ENCODE measurements around the gene MAMLD1.

MAMLD1 gene

DNA sequence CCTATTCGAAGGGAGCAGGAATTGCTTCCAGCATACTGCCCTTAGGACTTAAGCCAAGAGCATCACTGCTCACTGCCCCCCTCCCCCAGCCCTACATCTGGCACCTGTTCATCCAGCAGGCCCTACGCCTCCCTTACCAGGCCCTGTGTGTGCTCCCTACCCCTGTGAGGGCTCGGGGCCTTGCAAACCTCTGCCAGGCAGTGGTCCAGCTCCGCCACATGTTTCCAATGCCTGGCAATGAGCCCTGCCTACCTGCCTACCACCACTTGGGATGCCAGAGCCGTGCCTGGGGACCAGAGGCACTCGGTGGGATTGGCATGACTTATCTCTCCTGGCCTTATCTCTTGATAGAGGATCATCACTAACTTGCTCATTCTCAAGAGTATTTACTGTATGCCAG is 177.8 kb downstream of the MAMLD1 start:
- no peak for DNase-seq

DNA sequence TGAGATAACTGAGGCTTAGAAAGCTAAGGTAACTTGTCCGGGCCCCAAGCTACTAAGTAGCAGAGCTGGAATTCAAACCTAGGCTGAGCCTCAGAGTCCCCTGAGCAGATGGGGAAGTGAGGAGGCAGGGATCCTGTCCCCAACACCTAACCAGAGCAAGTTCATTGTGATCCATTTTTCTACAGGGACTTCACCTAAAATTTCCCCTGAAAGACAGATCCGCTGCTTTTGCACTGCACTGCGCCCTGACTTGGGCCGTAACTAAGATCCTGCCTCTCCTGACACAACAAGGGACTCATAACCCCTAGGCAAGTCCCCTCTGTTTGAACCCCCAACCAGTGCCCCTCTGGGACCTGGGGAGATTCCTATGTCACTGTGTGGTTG is 179.7 kb downstream of the MAMLD1 start:
- DNase-seq, result no peak

- no peak for DNase-seq
These were observed 180.4 kb downstream of the MAMLD1 start for GRCh38 chrX:150543230-150544155.

DNA sequence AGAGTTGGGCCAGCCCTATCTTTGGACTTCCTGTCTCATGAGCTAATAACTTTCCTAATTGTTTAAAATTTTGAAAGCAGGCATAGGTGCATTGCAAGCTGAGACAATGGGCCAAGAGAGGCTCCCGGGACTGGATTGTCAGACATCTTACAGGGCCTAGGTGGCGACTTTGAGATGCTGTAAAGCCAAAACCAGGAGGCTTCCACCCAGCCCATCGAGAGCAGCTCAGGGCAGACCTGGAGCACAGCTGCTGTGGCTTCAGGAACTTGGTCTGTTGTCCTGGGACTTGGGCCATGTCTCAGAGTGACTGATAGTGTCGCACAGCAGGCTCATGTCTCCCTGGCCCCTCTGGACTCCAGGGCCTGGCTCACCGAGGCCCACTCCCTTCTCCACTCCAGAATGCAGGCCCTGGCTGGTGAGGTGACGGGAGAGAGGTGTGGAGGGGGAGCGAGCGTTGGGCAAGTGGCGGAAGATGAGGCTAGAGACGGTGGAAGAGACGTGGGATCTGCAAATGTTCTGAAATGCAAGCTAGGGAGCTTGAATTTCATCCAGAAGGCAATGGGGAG is 181.2 kb downstream of the MAMLD1 start:
- DNase-seq, result peak; percentile 3

DNA sequence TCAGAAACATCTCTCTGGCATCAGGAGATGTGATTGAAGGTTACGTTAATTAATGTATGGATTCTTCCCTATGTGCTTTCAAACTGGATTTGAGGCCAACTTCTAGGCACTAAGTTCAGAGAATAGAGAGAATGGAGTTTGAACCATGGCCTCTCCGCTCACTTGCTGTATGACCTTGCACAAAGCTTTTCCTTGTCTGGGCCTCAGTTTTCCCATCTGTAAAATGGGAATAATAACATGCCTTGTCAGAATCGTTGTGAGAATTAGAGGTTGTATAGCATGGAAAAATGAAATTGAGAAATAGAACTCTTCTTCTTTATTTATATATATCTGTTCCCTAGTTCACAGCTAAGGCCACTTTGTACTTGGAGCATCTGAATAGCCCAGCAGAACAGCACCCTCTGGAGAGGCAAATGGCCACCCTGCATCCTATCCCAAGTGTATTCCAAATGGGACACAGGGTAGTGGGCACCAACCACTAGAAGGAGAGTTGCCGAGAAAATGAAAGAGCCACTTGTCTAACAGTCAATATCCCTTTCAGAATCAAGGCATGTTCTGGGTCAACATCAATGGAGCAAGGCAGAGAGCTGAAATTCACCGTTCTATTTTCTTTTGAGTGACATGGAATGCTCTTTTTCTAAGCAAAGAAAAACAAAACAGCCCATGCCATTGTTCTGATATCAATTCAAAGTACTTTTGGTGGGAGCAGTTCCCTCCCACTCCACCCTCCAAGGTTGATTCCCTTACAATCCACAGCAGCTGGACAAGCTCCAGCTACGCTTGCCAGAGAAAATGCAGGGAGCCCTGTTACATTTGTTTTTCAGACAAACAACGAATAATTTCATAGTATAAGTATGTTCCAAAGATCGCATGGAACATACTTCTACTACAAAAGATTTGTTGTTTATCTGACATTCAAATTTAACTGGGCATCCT is 182.0 kb downstream of the MAMLD1 start:
- no peak for DNase-seq

- no peak for DNase-seq
These were observed 183.6 kb downstream of the MAMLD1 start for GRCh38 chrX:150546711-150547153.

- no peak for DNase-seq
These were observed 184.4 kb downstream of the MAMLD1 start for GRCh38 chrX:150547375-150548115.

DNA sequence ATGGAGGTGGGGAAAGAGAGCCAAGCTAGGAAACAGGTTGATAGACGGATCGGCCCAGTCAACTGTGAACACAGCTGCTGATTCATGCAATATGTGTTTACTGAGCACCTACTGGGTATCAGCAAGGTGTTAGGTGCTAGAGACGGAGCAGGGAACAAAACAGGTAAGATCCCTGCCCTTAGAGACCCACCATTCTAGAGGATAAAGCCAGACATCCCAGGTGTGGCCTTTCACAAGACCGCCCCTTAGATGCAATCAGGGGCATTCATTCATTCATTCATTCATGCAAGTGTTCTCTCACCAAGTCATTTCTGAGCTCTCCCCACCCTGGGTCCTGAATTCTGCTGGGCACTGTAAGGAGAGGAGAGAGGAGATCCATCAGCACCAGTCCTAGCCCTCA is 185.1 kb downstream of the MAMLD1 start:
- no peak for DNase-seq

- DNase-seq, result peak; percentile 31
These were observed 185.6 kb downstream of the MAMLD1 start for GRCh38 chrX:150548684-150549083.

GRCh38 chrX:150551963-150552362 is 188.8 kb downstream of the MAMLD1 start:
- DNase-seq, result no peak

DNA sequence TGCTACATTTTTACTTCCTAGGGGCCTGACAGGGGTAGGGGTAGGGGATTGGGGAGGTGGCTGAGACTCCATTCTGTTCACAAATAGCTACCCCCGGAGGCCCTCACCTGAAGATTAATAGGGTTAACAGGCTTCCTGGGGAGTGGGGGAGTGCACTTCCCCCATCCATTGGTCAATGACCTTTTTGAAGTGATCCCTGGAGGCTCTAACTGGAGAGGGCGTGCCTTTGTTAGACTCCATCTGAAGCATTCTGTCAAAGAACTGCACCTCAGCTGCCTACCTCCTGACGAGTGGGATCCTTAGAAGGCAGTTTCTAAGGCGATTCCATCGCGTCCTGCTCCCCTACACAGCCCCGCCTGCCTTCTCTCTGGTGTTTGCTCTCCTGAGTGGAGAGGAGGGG is 195.3 kb downstream of the MAMLD1 start:
- no peak for DNase-seq

All from NK-92 treated with Interleukin-12 subunit alpha and Interleukin-12 subunit beta, amount 100 ng/mL, for 24 hours (cell line).